ENCODE data around the gene SYT17.

SYT17 gene

GRCh38 chr16:19139436-19140091 lies 28.5 kb upstream of the SYT17 start:
- no peak for TF ChIP-seq TAF1 (IDR thresholded peaks at IDR 0.05; ENCODE audit: borderline replicate concordance, insufficient read depth, low read length)
- no peak for TF ChIP-seq SIN3A (IDR thresholded peaks at IDR 0.05; ENCODE audit: borderline replicate concordance, insufficient read depth, low read length)
- no peak for TF ChIP-seq FOXP2 (optimal IDR thresholded peaks at IDR 0.05; ENCODE audit: borderline replicate concordance, extremely low read depth, extremely low read length, insufficient read depth)
- TF ChIP-seq POLR2AphosphoS5 (IDR thresholded peaks at IDR 0.05; ENCODE audit: low read depth, low read length), result no peak
- TF ChIP-seq REST (IDR thresholded peaks at IDR 0.05; ENCODE audit: insufficient read depth in 1 of 2, low read depth in 2 of 2, low read length in 2 of 2), result no peak

- TF ChIP-seq SIN3A (IDR thresholded peaks at IDR 0.05; ENCODE audit: borderline replicate concordance, insufficient read depth, low read length) (no peak), TAF1 (IDR thresholded peaks at IDR 0.05; ENCODE audit: borderline replicate concordance, insufficient read depth, low read length) (no peak), REST (IDR thresholded peaks at IDR 0.05; ENCODE audit: insufficient read depth in 1 of 2, low read depth in 2 of 2, low read length in 2 of 2) (no peak), POLR2AphosphoS5 (IDR thresholded peaks at IDR 0.05; ENCODE audit: low read depth, low read length) (no peak), FOXP2 (optimal IDR thresholded peaks at IDR 0.05; ENCODE audit: borderline replicate concordance, extremely low read depth, extremely low read length, insufficient read depth) (no peak)
These were observed 27.6 kb upstream of the SYT17 start for GRCh38 chr16:19140396-19140795.

GRCh38 chr16:19142939-19143598 lies 25.0 kb upstream of the SYT17 start:
- TF ChIP-seq FOXP2 (optimal IDR thresholded peaks at IDR 0.05; ENCODE audit: borderline replicate concordance, extremely low read depth, extremely low read length, insufficient read depth) (no peak), POLR2AphosphoS5 (IDR thresholded peaks at IDR 0.05; ENCODE audit: low read depth, low read length) (no peak), TAF1 (IDR thresholded peaks at IDR 0.05; ENCODE audit: borderline replicate concordance, insufficient read depth, low read length) (no peak), REST (IDR thresholded peaks at IDR 0.05; ENCODE audit: insufficient read depth in 1 of 2, low read depth in 2 of 2, low read length in 2 of 2) (no peak), SIN3A (IDR thresholded peaks at IDR 0.05; ENCODE audit: borderline replicate concordance, insufficient read depth, low read length) (no peak)

GRCh38 chr16:19143599-19143956 lies 24.5 kb upstream of the SYT17 start:
- TF ChIP-seq SIN3A (IDR thresholded peaks at IDR 0.05; ENCODE audit: borderline replicate concordance, insufficient read depth, low read length) (no peak), POLR2AphosphoS5 (IDR thresholded peaks at IDR 0.05; ENCODE audit: low read depth, low read length) (no peak), TAF1 (IDR thresholded peaks at IDR 0.05; ENCODE audit: borderline replicate concordance, insufficient read depth, low read length) (no peak), FOXP2 (optimal IDR thresholded peaks at IDR 0.05; ENCODE audit: borderline replicate concordance, extremely low read depth, extremely low read length, insufficient read depth) (no peak), REST (IDR thresholded peaks at IDR 0.05; ENCODE audit: insufficient read depth in 1 of 2, low read depth in 2 of 2, low read length in 2 of 2) (no peak)
